GM12878 (cell line): ENCODE data around the gene MGME1. TPM values are rescaled to one million over a fixed set of nuclear protein-coding genes. Genes with fewer than 3 reads are reported as not detected.

ENCODE experiments used
- ATAC-seq: fragments of 200-7000 bp; cut with Tn5 transposase; 3 replicates; pipeline ENCODE4 v1.9.1; 2020; ENCODE audit warnings: mild to moderate bottlenecking, moderate library complexity
- BruUV-seq: library from RNA; stranded (reverse); fragments of 400-500 nt; replicated peaks from 2 replicates; lab custom pipeline; 2021; lab: Mats Ljungman, UMichigan
- CTCF ChIA-PET: fragments of 300-600 bp; sonication (Branson Sonifier 250); formaldehyde crosslinking; extraction: SDS; loops from one replicate; lab custom pipeline; 2021; ENCODE audit warnings: inconsistent platforms; lab: Yijun Ruan, JAX
- POLR2A ChIA-PET: fragments of 350-600 bp; formaldehyde crosslinking; extraction: SDS; loops from one replicate; lab custom pipeline; 2021; ENCODE audit warnings: inconsistent platforms; lab: Charles Lee
- RAD21 ChIA-PET: fragments of 300-600 bp; sonication (Branson Sonifier 250); formaldehyde crosslinking; loops from one replicate; lab custom pipeline; 2023; ENCODE audit warnings: antibody characterized with exemption; ENCODE audit not compliant: unreplicated experiment; lab: Charles Lee
- SMC1A ChIA-PET: fragments of 300-600 bp; sonication (Branson Sonifier 250); formaldehyde crosslinking; loops from one replicate; lab custom pipeline; 2023; ENCODE audit not compliant: unreplicated experiment, uncharacterized antibody; lab: Charles Lee
- DNase-seq: peaks from one replicate; pipeline ENCODE4 v3.0.0-alpha.2; 2011; ENCODE audit warnings: low read depth, low spot score
- FAIRE-seq: peaks from 3 replicates; lab custom pipeline; 2011; peaks lifted over from hg19 to GRCh38; lab: Jason Lieb, UNC
- H2AFZ ChIP-seq: 2 replicates; pipeline ENCODE4 v1.6.0; 2011; ENCODE audit warnings: low read depth, low read length, control low read depth; ENCODE audit not compliant: control insufficient read depth
- H3K27ac ChIP-seq: 2 replicates; pipeline ENCODE4 v1.5.1; 2011; ENCODE audit warnings: control low read depth; ENCODE audit not compliant: control insufficient read depth, insufficient read depth
- H3K27me3 ChIP-seq, 2 experiments: replicated peaks in 1 of 2; 2 replicates each; pipeline versions ENCODE4 v1.6.0 to v1.6.1; 2011; ENCODE audit warnings: low read length in 1 of 2; ENCODE audit not compliant: control insufficient read depth in 2 of 2, insufficient read depth in 2 of 2
- H3K36me3 ChIP-seq, 2 experiments: 2 replicates each; pipeline ENCODE4 v1.5.1; 2011; ENCODE audit warnings: low read length in 1 of 2; ENCODE audit not compliant: control insufficient read depth in 2 of 2, insufficient read depth in 2 of 2
- H3K4me1 ChIP-seq: 2 replicates; pipeline ENCODE4 v1.6.1; 2011; ENCODE audit warnings: mild to moderate bottlenecking, low read length, moderate library complexity, mixed read lengths; ENCODE audit not compliant: control insufficient read depth, insufficient read depth
- H3K4me2 ChIP-seq: 2 replicates; pipeline ENCODE4 v1.6.0; 2011; ENCODE audit warnings: control low read depth; ENCODE audit not compliant: control insufficient read depth, insufficient read depth
- H3K4me3 ChIP-seq: fragments of 200-600 bp; sonication (generic); 2 replicates; pipeline ENCODE4 v1.5.1; 2016
- H3K79me2 ChIP-seq: 2 replicates; pipeline ENCODE4 v1.6.0; 2011; ENCODE audit warnings: low read length; ENCODE audit not compliant: control insufficient read depth, insufficient read depth
- H3K9ac ChIP-seq: 2 replicates; pipeline ENCODE4 v1.8.0; 2011; ENCODE audit warnings: low read length, control low read depth, mixed read lengths; ENCODE audit not compliant: control insufficient read depth, insufficient read depth
- H3K9me3 ChIP-seq: replicated peaks from 3 replicates; pipeline ENCODE4 v1.5.1; 2011; ENCODE audit warnings: mild to moderate bottlenecking, low read length; ENCODE audit not compliant: control insufficient read depth, insufficient read depth
- H4K20me1 ChIP-seq: 2 replicates; pipeline ENCODE4 v1.6.0; 2011; ENCODE audit not compliant: control insufficient read depth, insufficient read depth
- CEBPB ChIP-seq, 2 experiments: fragments of 150-350 bp in 1 of 2; IDR thresholded peaks; 2 replicates each; pipeline ENCODE4 v1.6.1; 2012 to 2014; ENCODE audit warnings: low read depth in 2 of 2, low read length in 2 of 2, borderline replicate concordance in 1 of 2, inconsistent platforms in 1 of 2
- CHD1 ChIP-seq: IDR thresholded peaks from 2 replicates; pipeline ENCODE4 v1.6.1; 2012; ENCODE audit warnings: low read depth, low read length, improper control_type of control experiment
- CREB1 ChIP-seq: IDR thresholded peaks from 2 replicates; pipeline ENCODE4 v1.6.1; 2012; ENCODE audit warnings: low read depth, mild to moderate bottlenecking, inconsistent platforms
- POLR2AphosphoS5 ChIP-seq: IDR thresholded peaks from 2 replicates; pipeline ENCODE4 v1.6.1; 2011; ENCODE audit warnings: mild to moderate bottlenecking, low read length, inconsistent platforms
- SMAD1 ChIP-seq: fragments of 450-650 bp; IDR thresholded peaks from 2 replicates; pipeline ENCODE4 v1.6.1; 2018; ENCODE audit warnings: mild to moderate bottlenecking, low read depth; ENCODE audit not compliant: partially characterized antibody
- TARDBP ChIP-seq: IDR thresholded peaks from 2 replicates; pipeline ENCODE4 v1.6.1; 2016; ENCODE audit warnings: borderline replicate concordance
- ZSCAN29 ChIP-seq: fragments of 450-650 bp; IDR thresholded peaks from 2 replicates; pipeline ENCODE4 v1.6.1; 2017; ENCODE audit warnings: mild to moderate bottlenecking, moderate library complexity
- ZZZ3 ChIP-seq: IDR thresholded peaks from 2 replicates; pipeline ENCODE4 v1.6.1; 2011; ENCODE audit warnings: low read depth; ENCODE audit not compliant: control insufficient read depth, insufficient read length
- WGBS: methylation state at CpG from one replicate; pipeline ENCODE4 v1.1.6; 2016; ENCODE audit warnings: low lambda C conversion rate; ENCODE audit not compliant: insufficient replicate concordance, insufficient coverage; ENCODE audit errors: missing lambda C conversion rate; 5-methylcytosine and 5-hydroxymethylcytosine counted together
- in situ Hi-C: fragments of 300-500 bp; cut with MboI; formaldehyde crosslinking; loops from 9 replicates; pipeline ENCODE4 v1.14.3; 2018; ENCODE audit warnings: mixed read lengths
- intact Hi-C: fragments of 100-400 bp; cut with micrococcal nuclease; formaldehyde crosslinking; loops from one replicate; pipeline ENCODE4 v1.14.2; 2022; ENCODE audit not compliant: unreplicated experiment
- polyA plus RNA-seq, 11 experiments: library from polyadenylated mRNA; depleted of rRNA in 4 of 11; unstranded in 6 of 11; stranded (reverse) in 5 of 11; fragments of >200 nt; fragmentation: Nextera tagmentation in 4 of 11; fragmentation: Illumina TruSeq in 1 of 11; extraction: Ambion mirVana in 4 of 11; extraction: Trizol in 1 of 11; gene quantifications; 1 replicate in 1 of 11; 2 replicates in 10 of 11; pipeline versions ENCODE4 v1.2.1 to v1.2.3, GENCODE V29; 2011 to 2016; ENCODE audit warnings: inconsistent platforms in 2 of 11, missing spikeins in 2 of 11, low read depth in 1 of 11
- total RNA-seq, 4 experiments: library from RNA; depleted of rRNA in 3 of 4; stranded (reverse); fragments of >200 nt in 3 of 4; fragmentation: Illumina TruSeq in 1 of 4; extraction: Trizol in 1 of 4; gene quantifications; 2 replicates each; pipeline versions ENCODE4 v1.2.1 to v1.2.3, GENCODE V29; 2013 to 2021
- TF ChIP-seq, protein P1 (sequence below): IDR thresholded peaks from 2 replicates; pipeline ENCODE4 v1.6.1; 2011; ENCODE audit warnings: borderline replicate concordance, low read depth, mild to moderate bottlenecking, moderate library complexity, low read length; ENCODE audit not compliant: insufficient read depth, poor library complexity, severe bottlenecking
- TF ChIP-seq, protein P2 (sequence below): fragments of 450-650 bp; IDR thresholded peaks from 2 replicates; pipeline ENCODE4 v1.6.1; 2016; ENCODE audit warnings: mild to moderate bottlenecking, moderate library complexity, borderline replicate concordance

MGME1 gene
- total and polyA plus RNA-seq, 10 of the 15 experiments (the other 5 are each of a cell fraction or from before 2014, with no cell fraction given) = 13.4 to 44.8 (median 30.6) TPM

- intact Hi-C loops (no loop called here), in situ Hi-C loops (no loop called here)
- H4K20me1 ChIP-seq = no peaks in the 10 kb centered on the region
- 30% methylated on average over 1 of the region's 1 CpG for WGBS
- CTCF ChIA-PET = no interaction called here
- H3K36me3 ChIP-seq = no peaks in the 10 kb centered on the region
- H3K9ac ChIP-seq = no peak overlapping the region
- TF ChIP-seq, protein P1, sequence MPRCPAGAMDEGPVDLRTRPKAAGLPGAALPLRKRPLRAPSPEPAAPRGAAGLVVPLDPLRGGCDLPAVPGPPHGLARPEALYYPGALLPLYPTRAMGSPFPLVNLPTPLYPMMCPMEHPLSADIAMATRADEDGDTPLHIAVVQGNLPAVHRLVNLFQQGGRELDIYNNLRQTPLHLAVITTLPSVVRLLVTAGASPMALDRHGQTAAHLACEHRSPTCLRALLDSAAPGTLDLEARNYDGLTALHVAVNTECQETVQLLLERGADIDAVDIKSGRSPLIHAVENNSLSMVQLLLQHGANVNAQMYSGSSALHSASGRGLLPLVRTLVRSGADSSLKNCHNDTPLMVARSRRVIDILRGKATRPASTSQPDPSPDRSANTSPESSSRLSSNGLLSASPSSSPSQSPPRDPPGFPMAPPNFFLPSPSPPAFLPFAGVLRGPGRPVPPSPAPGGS = no peak
- ATAC-seq (no peak), DNase-seq (no peak), FAIRE-seq (no peak)
- SMC1A ChIA-PET = no interaction called here
- no peaks in the 10 kb centered on the region; the same call in 2 of the 3 replicates for H3K9me3 ChIP-seq
- RAD21 ChIA-PET = no interaction called here
- no peak overlapping the region for H3K4me3 ChIP-seq
- H2AFZ ChIP-seq = no peak overlapping the region
- no peak overlapping the region for H3K27ac ChIP-seq
- no TSS peak for BruUV-seq
- POLR2A ChIA-PET = no interaction called here
- H3K27me3 ChIP-seq = peaks cover 0 to 7% of the 10 kb centered on the region in 2 experiments; a peak in 2 of 4 replicates
- no peaks in the 10 kb centered on the region for H3K79me2 ChIP-seq
- H3K4me2 ChIP-seq = no peak overlapping the region
- peaks cover 8% of the 10 kb centered on the region; the same call in 1 of the 2 replicates for H3K4me1 ChIP-seq
These were observed 37.3 kb upstream of the MGME1 start for GRCh38 chr20:17931513-17931912.

GRCh38 chr20:17932396-17932795, 36.4 kb upstream of the MGME1 start:
- in situ Hi-C loops (no loop called here), intact Hi-C loops (no loop called here)
- ChIA-PET RAD21 (no interaction called here), CTCF (interaction anchor here (0.7 kb wide), 1 partner anchor 84 kb away, joined by 3 read pairs; no protein-coding TSS in a partner anchor), SMC1A (no interaction called here), POLR2A (no interaction called here)
- Histone ChIP-seq H3K79me2 (no peaks in the 10 kb centered on the region), H3K4me2 (no peak overlapping the region), H4K20me1 (no peaks in the 10 kb centered on the region), H3K4me3 (no peak overlapping the region), H2AFZ (no peak overlapping the region), H3K9ac (no peak overlapping the region), H3K27me3 (peaks cover 0 to 7% of the 10 kb centered on the region in 2 experiments; a peak in 2 of 4 replicates), H3K9me3 (no peaks in the 10 kb centered on the region; the same call in 2 of the 3 replicates), H3K36me3 (no peaks in the 10 kb centered on the region), H3K4me1 (peaks cover 8% of the 10 kb centered on the region; the same call in 1 of the 2 replicates), H3K27ac (no peak overlapping the region)
- ATAC-seq (no peak), FAIRE-seq (no peak), DNase-seq (no peak)
- 79% methylated on average over 5 of the region's 5 CpGs for WGBS
- no TSS peak for BruUV-seq
- no peak for TF ChIP-seq TARDBP
- no peak for TF ChIP-seq CEBPB (IDR thresholded peaks at IDR 0.05; ENCODE audit: borderline replicate concordance in 1 of 2, low read depth in 2 of 2, low read length in 2 of 2)
- TF ChIP-seq, protein P2, sequence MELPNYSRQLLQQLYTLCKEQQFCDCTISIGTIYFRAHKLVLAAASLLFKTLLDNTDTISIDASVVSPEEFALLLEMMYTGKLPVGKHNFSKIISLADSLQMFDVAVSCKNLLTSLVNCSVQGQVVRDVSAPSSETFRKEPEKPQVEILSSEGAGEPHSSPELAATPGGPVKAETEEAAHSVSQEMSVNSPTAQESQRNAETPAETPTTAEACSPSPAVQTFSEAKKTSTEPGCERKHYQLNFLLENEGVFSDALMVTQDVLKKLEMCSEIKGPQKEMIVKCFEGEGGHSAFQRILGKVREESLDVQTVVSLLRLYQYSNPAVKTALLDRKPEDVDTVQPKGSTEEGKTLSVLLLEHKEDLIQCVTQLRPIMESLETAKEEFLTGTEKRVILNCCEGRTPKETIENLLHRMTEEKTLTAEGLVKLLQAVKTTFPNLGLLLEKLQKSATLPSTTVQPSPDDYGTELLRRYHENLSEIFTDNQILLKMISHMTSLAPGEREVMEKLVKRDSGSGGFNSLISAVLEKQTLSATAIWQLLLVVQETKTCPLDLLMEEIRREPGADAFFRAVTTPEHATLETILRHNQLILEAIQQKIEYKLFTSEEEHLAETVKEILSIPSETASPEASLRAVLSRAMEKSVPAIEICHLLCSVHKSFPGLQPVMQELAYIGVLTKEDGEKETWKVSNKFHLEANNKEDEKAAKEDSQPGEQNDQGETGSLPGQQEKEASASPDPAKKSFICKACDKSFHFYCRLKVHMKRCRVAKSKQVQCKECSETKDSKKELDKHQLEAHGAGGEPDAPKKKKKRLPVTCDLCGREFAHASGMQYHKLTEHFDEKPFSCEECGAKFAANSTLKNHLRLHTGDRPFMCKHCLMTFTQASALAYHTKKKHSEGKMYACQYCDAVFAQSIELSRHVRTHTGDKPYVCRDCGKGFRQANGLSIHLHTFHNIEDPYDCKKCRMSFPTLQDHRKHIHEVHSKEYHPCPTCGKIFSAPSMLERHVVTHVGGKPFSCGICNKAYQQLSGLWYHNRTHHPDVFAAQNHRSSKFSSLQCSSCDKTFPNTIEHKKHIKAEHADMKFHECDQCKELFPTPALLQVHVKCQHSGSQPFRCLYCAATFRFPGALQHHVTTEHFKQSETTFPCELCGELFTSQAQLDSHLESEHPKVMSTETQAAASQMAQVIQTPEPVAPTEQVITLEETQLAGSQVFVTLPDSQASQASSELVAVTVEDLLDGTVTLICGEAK = no peak
- no peak for TF ChIP-seq ZZZ3
- no peak for TF ChIP-seq POLR2AphosphoS5
- TF ChIP-seq ZSCAN29 = no peak
- no peak for TF ChIP-seq SMAD1
- no peak for TF ChIP-seq CREB1
- TF ChIP-seq CHD1 = no peak
